ENCODE data around the gene PLPP2.
"Not testable (repeated sequence)": the region's sequence is repeated elsewhere in the genome, so short reads cannot be mapped to it uniquely, and the experiment has no call there.

The PLPP2 gene

DNA sequence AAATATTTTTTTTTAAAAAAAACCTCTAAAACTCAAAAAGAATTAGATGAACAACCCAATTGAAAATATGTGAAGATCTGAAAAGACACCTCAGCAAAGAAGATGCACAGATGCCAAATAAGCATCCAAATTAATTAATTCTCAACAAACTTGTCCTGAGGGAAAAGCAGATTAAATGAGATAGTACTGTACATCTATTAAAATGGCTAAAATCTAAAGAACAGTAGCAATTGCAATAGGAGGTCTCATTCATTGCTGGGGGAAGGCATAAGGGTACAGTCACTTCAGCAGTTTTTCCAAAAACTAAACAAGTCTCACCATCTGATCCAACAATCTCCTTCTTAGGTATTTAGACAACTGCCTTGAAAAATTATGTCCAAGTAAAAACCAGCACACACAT lies 22.0 kb downstream of the PLPP2 start:
- DNase-seq (ENCODE audit: low spot score) = no peak

- DNase-seq (ENCODE audit: low spot score) = no peak
Measured at GRCh38 chr19:262125-262524, 29.1 kb downstream of the PLPP2 start.

- DNase-seq (ENCODE audit: low spot score) = not testable (repeated sequence)
Measured at GRCh38 chr19:256804-257203, 34.4 kb downstream of the PLPP2 start.

DNA sequence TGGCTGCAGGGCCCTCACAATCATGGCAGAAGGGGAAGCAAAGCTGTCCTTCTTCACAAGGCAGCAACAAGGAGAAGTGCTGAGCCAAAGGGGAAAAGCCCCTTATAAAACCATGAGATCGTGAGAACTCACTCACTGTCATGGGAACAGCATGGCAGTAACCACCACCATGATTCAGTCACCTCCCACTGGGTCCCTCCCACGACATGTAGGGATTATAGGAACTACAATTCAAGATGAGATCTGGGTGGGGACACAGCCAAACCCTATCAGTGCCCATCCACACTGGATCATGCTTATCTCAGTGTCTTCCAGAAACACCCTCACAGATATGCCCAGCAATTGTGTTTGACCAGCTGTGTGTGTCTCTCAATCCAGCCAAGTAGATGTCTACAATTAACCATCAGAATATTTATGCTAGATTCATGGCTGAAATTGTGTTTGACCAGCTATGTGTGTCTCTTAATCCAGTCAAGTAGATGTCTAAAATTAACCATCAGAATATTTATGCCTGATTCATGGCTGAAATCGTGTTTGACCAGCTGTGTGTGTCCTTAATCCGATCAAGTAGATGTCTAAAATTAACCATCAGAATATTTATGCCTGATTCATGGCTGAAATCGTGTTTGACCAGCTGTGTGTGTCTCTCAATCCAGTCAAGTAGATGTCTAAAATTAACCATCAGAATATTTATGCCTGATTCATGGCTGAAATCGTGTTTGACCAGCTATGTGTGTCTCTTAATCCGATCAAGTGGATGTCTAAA lies 38.6 kb downstream of the PLPP2 start:
- not testable (repeated sequence) for DNase-seq (ENCODE audit: low spot score)

- DNase-seq (ENCODE audit: low spot score) = no peak
Measured at GRCh38 chr19:246551-246950, 44.7 kb downstream of the PLPP2 start.

DNA sequence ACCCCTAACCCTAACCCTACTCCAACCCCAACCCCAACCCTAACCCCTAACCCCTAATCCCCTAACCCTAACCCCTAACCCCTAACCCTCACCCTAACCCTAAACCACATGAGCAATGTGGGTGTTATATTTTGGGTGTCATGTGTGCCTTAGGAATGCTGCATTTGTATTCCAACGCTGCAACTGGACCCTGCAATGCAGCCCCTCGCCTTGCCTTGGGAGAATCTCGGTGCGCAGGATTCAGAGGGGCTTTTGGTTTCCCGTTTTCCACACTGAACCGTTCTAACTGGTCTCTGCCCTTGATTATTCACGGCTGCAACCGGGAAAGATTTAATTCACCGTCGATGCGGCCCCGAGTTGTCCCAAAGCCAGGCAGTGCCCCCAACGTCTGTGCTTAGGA lies 45.3 kb downstream of the PLPP2 start:
- DNase-seq (ENCODE audit: low spot score) = not testable (repeated sequence)

- no peak for DNase-seq (ENCODE audit: low spot score)
Measured at GRCh38 chr19:245457-245856, 45.7 kb downstream of the PLPP2 start.
